AG04449 (cell line): ENCODE results near the gene PDE4B.

ENCODE experiments used
- CTCF ChIA-PET: fragments of 350-600 bp; formaldehyde crosslinking; extraction: SDS; loops from one replicate; lab custom pipeline; 2021; ENCODE audit warnings: antibody characterized with exemption; lab: Yijun Ruan, JAX
- POLR2A ChIA-PET: fragments of 400-600, 350-600 bp; formaldehyde crosslinking; extraction: SDS; loops from one replicate; lab custom pipeline; 2020; ENCODE audit warnings: antibody characterized with exemption, inconsistent platforms; lab: Yijun Ruan, JAX
- DNase-seq: peaks from one replicate; pipeline ENCODE4 v3.0.0-alpha.2; 2010; ENCODE audit warnings: low read depth, low spot score
- H3K4me3 ChIP-seq: 2 replicates; pipeline ENCODE4 v1.5.1; 2011; ENCODE audit warnings: low read depth, mild to moderate bottlenecking, control low read depth, low read length
- TF ChIP-seq, protein P1 (sequence below): IDR thresholded peaks from one replicate; pipeline ENCODE4 v1.5.1; 2011; ENCODE audit warnings: mild to moderate bottlenecking, moderate library complexity, low read length, control low read depth, inconsistent platforms; ENCODE audit not compliant: insufficient read depth; ENCODE audit errors: missing control alignments

Gene PDE4B

DNA sequence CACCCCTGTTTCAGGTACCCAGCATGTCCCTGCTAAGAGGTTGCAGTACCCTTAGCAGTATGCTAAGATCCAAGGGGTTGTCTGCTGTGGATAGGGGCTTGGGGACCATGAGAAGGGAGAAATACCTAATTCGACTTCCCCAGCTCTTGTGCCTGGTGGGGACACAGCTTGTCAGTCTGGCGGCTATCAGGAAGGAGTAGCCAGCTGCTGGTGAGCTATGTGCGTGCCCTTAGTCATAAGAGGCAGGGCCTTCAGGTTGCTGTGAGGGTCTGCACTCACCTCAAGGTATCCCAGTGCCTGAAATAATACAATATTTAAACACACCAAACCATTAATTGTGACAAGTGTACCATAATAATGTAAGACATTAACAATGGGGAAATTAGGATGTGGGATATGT is 536.2 kb downstream of the PDE4B start:
- H3K4me3 ChIP-seq: no peak overlapping the region
- ChIA-PET POLR2A (interaction anchor here (0.5 kb wide), 1 partner anchor 55 kb away, joined by 3 read pairs; no protein-coding TSS in a partner anchor), CTCF (no interaction called here)
- no peak for DNase-seq
- TF ChIP-seq, protein P1, sequence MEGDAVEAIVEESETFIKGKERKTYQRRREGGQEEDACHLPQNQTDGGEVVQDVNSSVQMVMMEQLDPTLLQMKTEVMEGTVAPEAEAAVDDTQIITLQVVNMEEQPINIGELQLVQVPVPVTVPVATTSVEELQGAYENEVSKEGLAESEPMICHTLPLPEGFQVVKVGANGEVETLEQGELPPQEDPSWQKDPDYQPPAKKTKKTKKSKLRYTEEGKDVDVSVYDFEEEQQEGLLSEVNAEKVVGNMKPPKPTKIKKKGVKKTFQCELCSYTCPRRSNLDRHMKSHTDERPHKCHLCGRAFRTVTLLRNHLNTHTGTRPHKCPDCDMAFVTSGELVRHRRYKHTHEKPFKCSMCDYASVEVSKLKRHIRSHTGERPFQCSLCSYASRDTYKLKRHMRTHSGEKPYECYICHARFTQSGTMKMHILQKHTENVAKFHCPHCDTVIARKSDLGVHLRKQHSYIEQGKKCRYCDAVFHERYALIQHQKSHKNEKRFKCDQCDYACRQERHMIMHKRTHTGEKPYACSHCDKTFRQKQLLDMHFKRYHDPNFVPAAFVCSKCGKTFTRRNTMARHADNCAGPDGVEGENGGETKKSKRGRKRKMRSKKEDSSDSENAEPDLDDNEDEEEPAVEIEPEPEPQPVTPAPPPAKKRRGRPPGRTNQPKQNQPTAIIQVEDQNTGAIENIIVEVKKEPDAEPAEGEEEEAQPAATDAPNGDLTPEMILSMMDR: no peak

DNA sequence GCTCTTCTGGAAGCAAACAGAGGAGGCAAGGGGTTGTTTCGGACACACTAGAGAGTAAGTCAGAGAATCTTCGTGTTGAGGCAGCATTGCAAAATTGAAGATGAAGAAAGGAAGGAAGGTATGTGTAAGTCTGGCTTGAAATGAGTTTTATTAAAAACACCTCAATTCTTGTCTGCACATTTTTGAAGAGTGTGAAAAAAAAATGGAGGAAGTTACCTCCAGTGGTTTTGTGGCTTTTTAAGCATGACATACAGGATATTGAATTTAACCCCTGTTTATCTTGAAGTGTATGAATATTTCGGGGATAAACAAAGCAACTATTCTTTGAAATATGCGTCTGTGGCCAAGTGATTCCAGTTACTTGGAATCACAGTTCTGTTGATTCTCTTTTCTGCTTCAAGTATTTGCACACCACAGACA is 538.0 kb downstream of the PDE4B start:
- no peak for DNase-seq
- TF ChIP-seq, protein P1: no peak
- ChIA-PET POLR2A (interaction anchor here (0.6 to 2.0 kb wide), 2 partner anchors 59 to 1110 kb away, joined by 3 to 8 read pairs; no protein-coding TSS in a partner anchor), CTCF (interaction anchor here (1.0 to 2.2 kb wide), 3 partner anchors 77 to 107 kb away, joined by 4 to 7 read pairs (median 4); no protein-coding TSS in a partner anchor)
- no peak overlapping the region for H3K4me3 ChIP-seq

DNA sequence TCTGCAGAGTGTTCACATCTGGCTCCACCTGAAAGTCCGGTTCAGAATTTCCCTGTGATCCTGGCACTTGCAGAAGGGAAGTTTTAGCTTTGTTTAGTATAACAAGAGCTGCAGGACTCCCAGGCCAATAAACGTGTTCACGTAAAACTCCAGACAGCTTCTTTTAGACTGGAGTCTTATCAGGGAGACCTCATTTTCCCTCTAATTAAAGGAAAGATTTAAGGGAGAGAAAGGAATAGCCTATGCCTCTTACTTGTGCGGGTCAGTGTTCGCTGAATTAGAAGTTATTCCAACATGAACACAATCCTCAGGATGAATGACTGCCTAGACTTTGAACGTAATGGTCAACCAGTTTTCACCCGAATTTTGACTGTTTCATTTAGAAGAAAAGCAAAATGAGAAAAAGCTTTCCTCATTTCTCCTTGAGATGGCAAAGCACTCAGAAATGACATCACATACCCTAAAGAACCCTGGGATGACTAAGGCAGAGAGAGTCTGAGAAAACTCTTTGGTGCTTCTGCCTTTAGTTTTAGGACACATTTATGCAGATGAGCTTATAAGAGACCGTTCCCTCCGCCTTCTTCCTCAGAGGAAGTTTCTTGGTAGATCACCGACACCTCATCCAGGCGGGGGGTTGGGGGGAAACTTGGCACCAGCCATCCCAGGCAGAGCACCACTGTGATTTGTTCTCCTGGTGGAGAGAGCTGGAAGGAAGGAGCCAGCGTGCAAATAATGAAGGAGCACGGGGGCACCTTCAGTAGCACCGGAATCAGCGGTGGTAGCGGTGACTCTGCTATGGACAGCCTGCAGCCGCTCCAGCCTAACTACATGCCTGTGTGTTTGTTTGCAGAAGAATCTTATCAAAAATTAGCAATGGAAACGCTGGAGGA is 539.2 kb downstream of the PDE4B start:
- peak; percentile 55 for DNase-seq
- TF ChIP-seq, protein P1: peak; percentile 49
- ChIA-PET CTCF (interaction anchor here (0.9 to 3.7 kb wide), 13 partner anchors 11 to 172 kb away, joined by 3 to 19 read pairs (median 6); no protein-coding TSS in a partner anchor), POLR2A (interaction anchor here (0.6 to 2.0 kb wide), 10 partner anchors 11 to 1111 kb away, joined by 3 to 8 read pairs (median 3); no protein-coding TSS in a partner anchor)
- H3K4me3 ChIP-seq: peak overlapping the region; percentile 69

DNA sequence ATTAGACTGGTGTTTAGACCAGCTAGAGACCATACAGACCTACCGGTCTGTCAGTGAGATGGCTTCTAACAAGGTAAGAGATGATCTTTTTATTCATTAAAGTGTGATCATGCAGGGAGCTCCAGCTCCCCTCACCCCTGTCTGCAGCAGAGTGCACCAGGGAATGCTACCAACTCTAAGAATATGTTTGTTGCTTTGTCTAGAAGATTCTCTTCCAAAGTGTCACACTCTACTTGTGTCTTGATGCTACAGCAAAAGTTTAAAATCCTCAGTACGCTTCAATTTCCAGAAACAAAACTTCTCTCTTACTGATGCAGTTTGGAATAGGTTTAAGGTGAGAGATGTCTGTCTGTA is 539.8 kb downstream of the PDE4B start:
- H3K4me3 ChIP-seq: peak overlapping the region; percentile 69
- ChIA-PET POLR2A (interaction anchor here (0.7 to 2.0 kb wide), 5 partner anchors 10 to 104 kb away, joined by 3 to 8 read pairs (median 4); no protein-coding TSS in a partner anchor), CTCF (interaction anchor here (0.6 to 3.7 kb wide), 13 partner anchors 11 to 818 kb away, joined by 3 to 19 read pairs (median 6); no protein-coding TSS in a partner anchor)
- TF ChIP-seq, protein P1: no peak
- DNase-seq: no peak

DNA sequence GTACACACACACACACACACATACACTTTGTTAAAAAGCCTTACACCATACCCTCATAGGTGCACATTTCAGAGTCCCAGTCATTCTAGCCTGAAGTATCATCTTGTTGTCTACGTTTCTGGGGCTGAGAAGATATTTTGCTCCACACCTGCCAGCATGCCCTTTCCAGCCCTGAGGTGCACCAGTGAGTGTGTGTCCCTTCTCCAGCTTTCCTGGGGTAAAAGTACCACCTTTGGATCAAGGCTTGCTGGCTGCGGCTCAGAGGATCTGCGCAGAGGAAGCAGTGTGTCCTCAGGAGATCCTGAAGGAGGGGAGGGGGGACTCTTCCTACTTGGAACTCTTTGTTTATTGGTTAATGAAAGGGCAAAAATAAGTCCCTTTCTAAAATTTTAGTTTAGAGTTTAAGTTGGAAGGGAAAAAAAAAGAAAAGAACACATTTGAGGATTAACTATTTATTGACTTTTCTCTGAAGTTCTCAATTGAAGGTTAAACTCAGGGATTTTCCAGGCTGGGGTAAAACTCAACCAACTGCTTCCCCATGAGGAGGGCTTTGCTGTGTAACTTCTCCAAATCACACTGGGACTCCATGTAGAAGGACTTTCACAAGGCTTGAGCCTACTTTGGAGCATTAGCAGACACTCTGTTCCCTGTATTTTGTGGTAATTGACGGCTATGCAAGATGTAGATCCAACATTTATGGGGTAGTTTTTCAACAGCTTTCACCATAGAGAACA is 540.9 kb downstream of the PDE4B start:
- ChIA-PET CTCF (interaction anchor here (1.0 to 3.7 kb wide), 3 partner anchors 10 to 113 kb away, joined by 4 to 19 read pairs (median 6); no protein-coding TSS in a partner anchor), POLR2A (no interaction called here)
- H3K4me3 ChIP-seq: peak overlapping the region; percentile 69
- DNase-seq: no peak
- TF ChIP-seq, protein P1: no peak
